HepG2 (cell line): ENCODE results near the gene SNAP25. TPM values are rescaled to one million over a fixed set of nuclear protein-coding genes. Genes with fewer than 3 reads are reported as not detected.
A peak's percentile ranks its signal among the peaks of the same experiment; 100 is the strongest.

Experiments used
- ATAC-seq: fragments of 200-7000 bp; cut with Tn5 transposase; 3 replicates; pipeline ENCODE4 v1.9.1; 2020; ENCODE audit warnings: mild to moderate bottlenecking, moderate library complexity
- BruUV-seq: library from RNA; stranded (reverse); fragments of 400-500 nt; replicated peaks from 2 replicates; lab custom pipeline; 2021; lab: Mats Ljungman, UMichigan
- CTCF ChIA-PET: fragments of 300-600 bp; formaldehyde crosslinking; extraction: SDS; loops from one replicate; lab custom pipeline; 2021; ENCODE audit warnings: low total read pairs, inconsistent platforms, low intra/inter-chr PET ratio; lab: Yijun Ruan, JAX
- POLR2A ChIA-PET: fragments of 350-600 bp; sonication (Branson Sonifier 250); formaldehyde crosslinking; loops from one replicate; lab custom pipeline; 2020; ENCODE audit warnings: antibody characterized with exemption, inconsistent platforms; lab: Yijun Ruan, JAX
- DNase-seq: peaks from one replicate; pipeline ENCODE4 v3.0.0-alpha.2; 2015; ENCODE audit warnings: low spot score
- FAIRE-seq: peaks from 3 replicates; lab custom pipeline; 2011; peaks lifted over from hg19 to GRCh38; lab: Jason Lieb, UNC
- H2AFZ ChIP-seq: one replicate; pipeline ENCODE4 v1.6.1; 2011; ENCODE audit warnings: low read length, inconsistent platforms
- H3K27ac ChIP-seq: fragments of 300-600 bp; 3 replicates; pipeline ENCODE4 v1.8.0; 2011; ENCODE audit warnings: mixed run types, mild to moderate bottlenecking, mixed read lengths, low read length, inconsistent platforms; ENCODE audit not compliant: insufficient read depth; ENCODE audit errors: extremely low read length
- H3K27me3 ChIP-seq, 2 experiments: fragments of 200-600 bp in 1 of 2; 2 replicates in 1 of 2; 3 replicates in 1 of 2; pipeline versions ENCODE4 v1.6.0 to v1.8.0; 2011; ENCODE audit warnings: low read length in 2 of 2, mild to moderate bottlenecking in 2 of 2, moderate library complexity in 2 of 2, inconsistent platforms in 1 of 2; ENCODE audit not compliant: insufficient read depth in 2 of 2, control insufficient read depth in 1 of 2
- H3K36me3 ChIP-seq, 2 experiments: fragments of 200-600 bp in 1 of 2; replicated peaks in 1 of 2; 2 replicates in 1 of 2; 3 replicates in 1 of 2; pipeline versions ENCODE4 v1.5.1 to v1.8.0; 2011; ENCODE audit warnings: low read length in 2 of 2, inconsistent platforms in 1 of 2; ENCODE audit not compliant: insufficient read depth in 2 of 2, control insufficient read depth in 1 of 2
- H3K4me1 ChIP-seq: 2 replicates; pipeline ENCODE4 v1.5.1; 2012; ENCODE audit warnings: low read length, inconsistent platforms; ENCODE audit not compliant: insufficient read depth
- H3K4me2 ChIP-seq: 2 replicates; pipeline ENCODE4 v1.6.0; 2011; ENCODE audit warnings: low read depth, low read length, inconsistent platforms
- H3K4me3 ChIP-seq, 3 experiments: fragments of 200-600 bp in 1 of 3; sonication (generic), shearing (Covaris generic) in 1 of 3; replicated peaks in 1 of 3; 2 replicates each; pipeline ENCODE4 v1.5.1; 2011 to 2016; ENCODE audit warnings: low read length in 3 of 3, inconsistent platforms in 2 of 3, low read depth in 2 of 3, mild to moderate bottlenecking in 2 of 3, control low read depth in 1 of 3, mixed read lengths in 1 of 3; ENCODE audit not compliant: insufficient read depth in 1 of 3
- H3K79me2 ChIP-seq: one replicate; pipeline ENCODE4 v1.6.1; 2011; ENCODE audit warnings: low read length, inconsistent platforms; ENCODE audit not compliant: insufficient read depth
- H3K9ac ChIP-seq: 2 replicates; pipeline ENCODE4 v1.6.0; 2011; ENCODE audit warnings: mild to moderate bottlenecking, low read depth, low read length, inconsistent platforms; ENCODE audit not compliant: insufficient read depth
- H3K9me3 ChIP-seq: 2 replicates; pipeline ENCODE4 v1.5.1; 2012; ENCODE audit warnings: mild to moderate bottlenecking, low read length
- H4K20me1 ChIP-seq: 2 replicates; pipeline ENCODE4 v1.6.0; 2011; ENCODE audit warnings: inconsistent platforms, mild to moderate bottlenecking, low read length, moderate library complexity; ENCODE audit not compliant: insufficient read depth
- HNRNPLL ChIP-seq: fragments of 200-400 bp; formaldehyde crosslinking; IDR thresholded peaks from 2 replicates; pipeline ENCODE4 v1.6.1; 2017; ENCODE audit warnings: mild to moderate bottlenecking, low read depth, low read length; ENCODE audit not compliant: poor library complexity, severe bottlenecking
- RAD51 ChIP-seq: fragments of 450-650 bp; IDR thresholded peaks from 2 replicates; pipeline ENCODE4 v1.6.1; 2016; ENCODE audit warnings: borderline replicate concordance
- SSRP1 ChIP-seq: IDR thresholded peaks from 2 replicates; pipeline ENCODE4 v1.6.1; 2016; ENCODE audit warnings: control low read depth
- TBX3 ChIP-seq: fragments of 450-650 bp; IDR thresholded peaks from 2 replicates; pipeline ENCODE4 v1.6.1; 2017; ENCODE audit warnings: antibody characterized with exemption, mild to moderate bottlenecking, inconsistent platforms, borderline replicate concordance
- WGBS: methylation state at CpG from one replicate; pipeline ENCODE4 v1.1.6; 2017; ENCODE audit warnings: low lambda C conversion rate; 5-methylcytosine and 5-hydroxymethylcytosine counted together
- in situ Hi-C: cut with HindIII; loops from 2 replicates; pipeline ENCODE4 v1.10.0; 2017; ENCODE audit warnings: low pct_unique_long_range_greater_than_20kb; ENCODE audit not compliant: extremely low pct_ligation_motif_present
- intact Hi-C: fragments of 100-400 bp; cut with micrococcal nuclease; formaldehyde crosslinking; loops from one replicate; pipeline ENCODE4 v1.10.0; 2022; ENCODE audit not compliant: unreplicated experiment
- polyA plus RNA-seq, 8 experiments: library from polyadenylated mRNA; depleted of rRNA in 3 of 8; stranded (reverse) in 7 of 8; unstranded in 1 of 8; fragments of >200 nt; fragmentation: Illumina TruSeq in 4 of 8; extraction: Trizol in 4 of 8; gene quantifications; 2 replicates each; pipeline versions ENCODE4 v1.2.1 to v1.2.3, GENCODE V29; 2011 to 2016; ENCODE audit warnings: low read depth in 4 of 8, missing spikeins in 1 of 8, mixed read lengths in 1 of 8; ENCODE audit not compliant: insufficient read depth in 1 of 8
- total RNA-seq, 5 experiments: library from RNA; depleted of rRNA; stranded (reverse); fragments of >200 nt; fragmentation: Illumina TruSeq; extraction: Trizol; gene quantifications; 2 replicates each; pipeline ENCODE4 v1.2.3, GENCODE V29; 2016; ENCODE audit warnings: low read depth in 1 of 5
- TF ChIP-seq, protein P1 (sequence below): fragments of 450-650 bp; IDR thresholded peaks from 2 replicates; pipeline ENCODE4 v1.6.1; 2017; ENCODE audit warnings: mild to moderate bottlenecking

SNAP25 gene
- total and polyA plus RNA-seq, 2 of the 13 experiments (the other 11 are each of a cell fraction or from before 2014, with no cell fraction given): not detected

DNA sequence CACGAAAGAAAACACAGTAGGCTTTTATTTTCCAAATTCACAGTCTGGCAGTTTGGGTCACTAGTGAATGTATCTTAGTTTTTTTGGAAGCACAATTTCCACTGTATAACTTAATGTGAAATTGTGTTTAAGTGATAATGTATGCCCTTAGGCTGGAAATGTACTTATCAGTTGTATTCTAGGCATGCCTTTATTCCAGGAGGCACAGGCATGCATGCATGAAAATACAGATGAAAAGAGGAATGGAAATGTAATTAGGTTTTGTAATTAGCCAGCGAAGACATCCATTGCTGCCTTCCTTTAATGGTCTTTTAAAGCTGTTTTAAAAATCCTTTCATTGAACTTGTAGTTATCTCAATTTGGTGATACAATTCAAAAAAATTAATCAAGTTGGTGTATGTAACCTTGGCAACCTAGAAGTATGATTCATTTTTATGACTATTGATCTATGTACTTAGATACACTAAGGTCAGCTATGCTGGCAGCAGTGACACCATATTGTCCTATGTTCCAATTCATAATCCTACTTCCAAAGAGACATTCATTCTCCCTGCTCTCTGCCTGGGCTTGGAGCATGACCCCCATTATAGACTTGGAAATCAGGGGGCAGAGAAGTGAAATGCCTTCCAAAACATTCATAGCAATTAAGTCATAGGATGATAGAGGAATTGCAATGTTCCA lies 73.1 kb downstream of the SNAP25 start (continued):
- TF ChIP-seq, protein P1, sequence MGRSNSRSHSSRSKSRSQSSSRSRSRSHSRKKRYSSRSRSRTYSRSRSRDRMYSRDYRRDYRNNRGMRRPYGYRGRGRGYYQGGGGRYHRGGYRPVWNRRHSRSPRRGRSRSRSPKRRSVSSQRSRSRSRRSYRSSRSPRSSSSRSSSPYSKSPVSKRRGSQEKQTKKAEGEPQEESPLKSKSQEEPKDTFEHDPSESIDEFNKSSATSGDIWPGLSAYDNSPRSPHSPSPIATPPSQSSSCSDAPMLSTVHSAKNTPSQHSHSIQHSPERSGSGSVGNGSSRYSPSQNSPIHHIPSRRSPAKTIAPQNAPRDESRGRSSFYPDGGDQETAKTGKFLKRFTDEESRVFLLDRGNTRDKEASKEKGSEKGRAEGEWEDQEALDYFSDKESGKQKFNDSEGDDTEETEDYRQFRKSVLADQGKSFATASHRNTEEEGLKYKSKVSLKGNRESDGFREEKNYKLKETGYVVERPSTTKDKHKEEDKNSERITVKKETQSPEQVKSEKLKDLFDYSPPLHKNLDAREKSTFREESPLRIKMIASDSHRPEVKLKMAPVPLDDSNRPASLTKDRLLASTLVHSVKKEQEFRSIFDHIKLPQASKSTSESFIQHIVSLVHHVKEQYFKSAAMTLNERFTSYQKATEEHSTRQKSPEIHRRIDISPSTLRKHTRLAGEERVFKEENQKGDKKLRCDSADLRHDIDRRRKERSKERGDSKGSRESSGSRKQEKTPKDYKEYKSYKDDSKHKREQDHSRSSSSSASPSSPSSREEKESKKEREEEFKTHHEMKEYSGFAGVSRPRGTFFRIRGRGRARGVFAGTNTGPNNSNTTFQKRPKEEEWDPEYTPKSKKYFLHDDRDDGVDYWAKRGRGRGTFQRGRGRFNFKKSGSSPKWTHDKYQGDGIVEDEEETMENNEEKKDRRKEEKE: no peak
- TF ChIP-seq TBX3: no peak
- TF ChIP-seq SSRP1 (CRISPR knock-in tag): no peak

- no TSS peak for BruUV-seq
- intact Hi-C loops (no loop called here), in situ Hi-C loops (no loop called here)
- Histone ChIP-seq H3K9ac (no peak overlapping the region), H3K27me3 (no peaks in the 10 kb centered on the region), H3K36me3 (no peaks in the 10 kb centered on the region), H3K27ac (no peak overlapping the region), H3K9me3 (no peaks in the 10 kb centered on the region), H2AFZ (no peak overlapping the region), H4K20me1 (no peaks in the 10 kb centered on the region), H3K4me3 (no peak overlapping the region), H3K4me1 (no peaks in the 10 kb centered on the region), H3K4me2 (no peak overlapping the region), H3K79me2 (no peaks in the 10 kb centered on the region)
- 56% methylated on average over 1 of the region's 1 CpG for WGBS
- POLR2A ChIA-PET: no interaction called here
- ATAC-seq (no peak), FAIRE-seq (no peak), DNase-seq (no peak)
- CTCF ChIA-PET: no interaction called here
- peak; percentile 29; the same call in 1 of the 2 replicates for TF ChIP-seq RAD51
- TF ChIP-seq HNRNPLL: no peak
These were observed 78.6 kb downstream of the SNAP25 start for GRCh38 chr20:10297223-10297622.
